ENCODE data around the gene SLMAP. TPM values are rescaled to one million over a fixed set of nuclear protein-coding genes. Genes with fewer than 3 reads are reported as not detected.
"Not testable (repeated sequence)": the region's sequence is repeated elsewhere in the genome, so short reads cannot be mapped to it uniquely, and the experiment has no call there.

SLMAP gene
- total RNA-seq, 2 donors from 2014 or later = 355 to 403 TPM

GRCh38 chr3:57862894-57863293, 106.8 kb downstream of the SLMAP start:
- intact Hi-C loops (cut with DNase I) = no loop called here
- DNase-seq (ENCODE audit: low spot score) = no peak

DNA sequence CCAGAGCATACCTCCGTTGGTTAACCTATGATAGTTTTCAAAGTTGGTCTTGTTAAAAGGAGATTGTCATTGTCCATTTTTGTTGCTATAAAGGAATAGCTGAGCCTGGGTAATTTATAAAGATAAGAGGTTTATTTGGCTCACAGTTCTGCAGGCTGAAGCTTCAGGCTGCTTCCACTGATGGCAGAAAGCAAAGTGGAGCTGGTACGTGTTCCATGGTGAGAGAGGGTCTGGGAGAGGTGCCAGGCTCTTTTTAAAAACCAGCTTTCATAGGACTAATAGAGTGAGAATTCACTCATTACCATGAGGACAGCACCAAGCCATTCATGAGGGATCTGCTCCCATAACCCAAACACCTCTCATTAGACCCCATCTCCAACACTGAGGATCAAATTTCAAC, 107.3 kb downstream of the SLMAP start:
- no peak for DNase-seq (ENCODE audit: low spot score)
- intact Hi-C loops (cut with DNase I) = no loop called here

DNA sequence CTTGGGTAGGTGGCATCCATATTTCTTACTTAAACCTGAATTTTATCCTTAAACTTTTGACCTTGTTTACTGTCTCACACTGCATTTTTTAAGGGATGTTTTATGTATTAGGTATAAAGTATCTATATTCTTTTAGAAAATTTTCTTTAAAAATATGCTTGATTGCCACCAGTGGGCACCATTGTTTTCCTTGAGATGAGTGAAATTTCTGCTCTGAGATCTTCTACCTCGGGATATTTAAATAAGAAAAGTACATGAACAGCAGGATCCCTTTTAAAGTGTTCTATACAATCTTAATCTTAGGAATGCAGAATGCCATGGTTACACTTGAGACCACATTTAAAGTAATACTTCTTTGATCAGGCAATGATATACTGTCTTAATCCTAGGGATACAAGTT, 108.7 kb downstream of the SLMAP start:
- no peak for DNase-seq (ENCODE audit: low spot score)
- intact Hi-C loops (cut with DNase I) = no loop called here

- intact Hi-C loops (cut with DNase I); DNase-seq (ENCODE audit: low spot score): not testable (repeated sequence)
These were observed 113.0 kb downstream of the SLMAP start for GRCh38 chr3:57869110-57869509.

DNA sequence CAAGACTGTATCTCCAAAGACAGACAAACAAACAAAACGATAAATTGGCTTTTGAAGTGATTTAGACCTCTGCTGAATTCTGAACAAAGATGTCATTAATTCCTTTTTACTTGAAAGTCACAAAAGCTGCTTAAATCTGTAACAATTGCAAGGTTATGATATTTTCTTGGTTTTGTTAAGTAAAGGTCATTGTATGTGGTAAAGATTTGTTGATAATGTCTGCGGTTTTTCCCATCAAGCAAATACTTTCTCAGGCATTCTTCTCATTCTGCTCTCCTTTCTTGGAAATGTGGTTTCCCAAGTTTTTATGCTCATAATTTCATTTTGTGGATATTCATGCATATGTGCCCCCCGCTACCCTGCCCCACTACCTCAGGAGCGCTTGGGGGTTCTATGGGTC, 116.5 kb downstream of the SLMAP start:
- DNase-seq (ENCODE audit: low spot score) = no peak
- intact Hi-C loops (cut with DNase I) = loop anchor here in 1 of 2 donors (10.0 kb wide), 1 partner anchor 1912 kb away; no protein-coding TSS in a partner anchor

- intact Hi-C loops (cut with DNase I) = loop anchor here in 1 of 2 donors (1.0 to 10.0 kb wide), 2 partner anchors 22 to 1908 kb away; no protein-coding TSS in a partner anchor
- DNase-seq (ENCODE audit: low spot score) = no peak
These were observed 120.5 kb downstream of the SLMAP start for GRCh38 chr3:57876632-57877031.

GRCh38 chr3:57877116-57877515, 121.0 kb downstream of the SLMAP start:
- no peak for DNase-seq (ENCODE audit: low spot score)
- intact Hi-C loops (cut with DNase I) = loop anchor here in 1 of 2 donors (1.0 to 10.0 kb wide), 2 partner anchors 21 to 1908 kb away; no protein-coding TSS in a partner anchor

DNA sequence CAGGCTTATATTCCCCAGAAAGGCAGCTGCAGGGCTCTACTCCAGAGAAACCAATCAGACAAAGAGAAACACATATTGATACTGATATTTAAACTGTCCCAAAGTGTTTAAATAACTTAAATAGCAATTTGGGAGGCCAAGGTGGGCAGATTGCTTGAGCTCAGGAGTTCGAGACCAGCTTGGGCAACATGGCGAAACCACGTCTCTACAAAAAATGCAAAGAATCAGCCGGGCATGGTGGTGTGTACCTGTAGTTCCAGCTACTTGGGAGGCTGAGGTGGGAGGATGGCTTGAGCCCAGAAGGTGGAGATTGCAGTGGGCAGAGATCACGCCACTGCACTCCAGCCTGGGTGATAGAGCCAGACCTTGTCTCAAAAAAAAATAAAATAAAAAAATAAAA, 128.3 kb downstream of the SLMAP start:
- intact Hi-C loops (cut with DNase I); DNase-seq (ENCODE audit: low spot score): not testable (repeated sequence)

DNA sequence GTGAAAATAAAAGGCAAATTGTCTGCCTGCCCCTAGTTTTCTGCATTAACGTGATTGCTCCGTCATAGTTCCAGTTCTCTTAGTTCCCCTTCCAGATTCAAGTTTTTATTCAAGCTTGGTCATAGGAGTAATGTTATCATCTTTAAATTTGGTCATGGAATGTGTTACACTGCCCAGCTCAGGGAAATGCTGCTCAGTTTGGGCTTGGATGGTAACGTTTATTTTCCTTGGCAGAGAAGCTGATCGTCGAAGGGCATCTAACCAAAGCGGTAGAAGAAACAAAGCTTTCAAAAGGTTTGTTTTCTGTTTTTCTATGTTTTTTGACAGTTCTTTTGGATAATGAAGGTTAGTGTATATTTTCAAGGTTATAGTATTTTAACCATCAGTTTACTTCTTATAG, 133.7 kb downstream of the SLMAP start:
- intact Hi-C loops (cut with DNase I) = loop anchor here in 1 of 2 donors (10.0 kb wide), 2 partner anchors 115 to 275 kb away; partner anchors contain the start of gene FLNB

GRCh38 chr3:57890874-57891273, 134.8 kb downstream of the SLMAP start:
- intact Hi-C loops (cut with DNase I) = loop anchor here in 1 of 2 donors (10.0 kb wide), 2 partner anchors 114 to 274 kb away; partner anchors contain the start of gene FLNB

More for the DNA sequence above, 133.7 kb downstream of the SLMAP start:
- no peak for DNase-seq (ENCODE audit: low spot score)

GRCh38 chr3:57892423-57892822, 136.3 kb downstream of the SLMAP start:
- no peak for DNase-seq (ENCODE audit: low spot score)
- intact Hi-C loops (cut with DNase I) = loop anchor here in 1 of 2 donors (10.0 kb wide), 2 partner anchors 112 to 272 kb away; partner anchors contain the start of gene FLNB

More at GRCh38 chr3:57890874-57891273, 134.8 kb downstream of the SLMAP start:
- no peak for DNase-seq (ENCODE audit: low spot score)

GRCh38 chr3:57893156-57893555, 137.0 kb downstream of the SLMAP start:
- DNase-seq (ENCODE audit: low spot score) = no peak
- intact Hi-C loops (cut with DNase I) = loop anchor here in 1 of 2 donors (10.0 kb wide), 2 partner anchors 112 to 272 kb away; partner anchors contain the start of gene FLNB

- intact Hi-C loops (cut with DNase I) = loop anchor here in 1 of 2 donors (10.0 kb wide), 2 partner anchors 111 to 271 kb away; partner anchors contain the start of gene FLNB
- no peak for DNase-seq (ENCODE audit: low spot score)
These were observed 137.6 kb downstream of the SLMAP start for GRCh38 chr3:57893668-57894067.

DNA sequence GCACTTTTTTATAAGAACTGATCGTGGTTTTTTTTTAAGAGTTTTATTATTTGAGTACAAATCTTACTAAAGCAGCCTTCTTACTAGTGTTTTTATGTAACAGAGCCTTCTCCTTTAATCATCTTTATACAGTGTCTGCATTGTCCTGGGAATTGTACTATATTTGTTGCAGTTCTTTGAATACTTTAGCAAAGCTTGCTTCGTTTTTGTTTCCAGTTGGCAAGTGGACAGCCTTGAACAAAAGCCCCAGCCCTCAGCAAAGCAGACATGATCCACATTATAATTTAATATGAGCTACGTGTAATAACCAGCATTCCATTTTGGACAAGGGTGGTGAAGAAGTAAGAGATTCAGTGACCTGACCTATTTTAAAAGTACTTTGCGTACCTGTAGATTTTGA, 139.9 kb downstream of the SLMAP start:
- intact Hi-C loops (cut with DNase I) = loop anchor here in 1 of 2 donors (10.0 kb wide), 2 partner anchors 109 to 269 kb away; partner anchors contain the start of gene FLNB
- no peak for DNase-seq (ENCODE audit: low spot score)

GRCh38 chr3:57896691-57897090, 140.6 kb downstream of the SLMAP start:
- no peak for DNase-seq (ENCODE audit: low spot score)
- intact Hi-C loops (cut with DNase I) = loop anchor here in 1 of 2 donors (10.0 kb wide), 2 partner anchors 108 to 268 kb away; partner anchors contain the start of gene FLNB

DNA sequence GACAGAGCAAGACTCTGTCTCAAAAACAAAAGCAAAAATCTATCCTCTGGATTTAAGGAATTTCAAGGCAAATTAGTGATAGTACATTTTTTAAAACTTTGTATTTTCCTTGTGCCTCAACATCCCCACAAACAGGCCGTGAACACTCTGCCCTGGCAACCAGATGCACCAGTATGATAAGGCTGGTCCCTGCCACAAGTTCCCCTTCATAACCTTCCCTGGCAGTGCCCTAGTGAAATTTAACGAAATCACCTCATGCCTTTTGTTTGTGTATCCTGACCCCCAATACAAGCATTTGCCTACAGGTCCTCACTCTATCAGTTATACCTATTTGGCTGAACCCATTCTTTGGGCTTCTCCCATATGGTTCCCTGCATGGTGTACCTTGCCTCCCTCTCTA, 144.7 kb downstream of the SLMAP start:
- intact Hi-C loops (cut with DNase I) = loop anchor here in 1 of 2 donors (5.0 kb wide), 1 partner anchor 358 kb away; the partner anchor contains the start of gene DNAH12

GRCh38 chr3:57903124-57903890, 147.2 kb downstream of the SLMAP start:
- intact Hi-C loops (cut with DNase I) = loop anchor here in 1 of 2 donors (5.0 kb wide), 1 partner anchor 361 kb away; the partner anchor contains the start of gene DNAH12
- no peak for DNase-seq (ENCODE audit: low spot score)

More for the DNA sequence above, 144.7 kb downstream of the SLMAP start:
- no peak for DNase-seq (ENCODE audit: low spot score)

DNA sequence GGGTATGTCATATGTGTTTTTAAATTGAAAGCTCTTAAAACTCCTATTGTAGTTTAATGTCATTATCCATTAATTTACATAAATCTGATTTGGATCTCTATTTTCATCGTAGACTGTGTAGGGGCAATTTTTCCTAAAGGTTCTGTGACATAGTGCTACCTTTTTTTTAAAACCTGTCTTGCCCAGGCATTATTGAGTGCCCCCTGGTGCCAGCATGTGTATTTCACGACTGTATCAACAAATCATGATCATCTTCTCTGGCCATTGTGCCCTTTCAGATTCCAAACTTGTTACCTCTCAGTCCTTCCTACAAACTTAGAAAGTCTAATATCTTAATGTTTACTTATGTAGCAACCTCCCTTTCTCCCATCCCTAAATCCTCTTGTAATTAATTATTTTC, 154.9 kb downstream of the SLMAP start:
- DNase-seq (ENCODE audit: low spot score) = no peak
- intact Hi-C loops (cut with DNase I) = no loop called here

DNA sequence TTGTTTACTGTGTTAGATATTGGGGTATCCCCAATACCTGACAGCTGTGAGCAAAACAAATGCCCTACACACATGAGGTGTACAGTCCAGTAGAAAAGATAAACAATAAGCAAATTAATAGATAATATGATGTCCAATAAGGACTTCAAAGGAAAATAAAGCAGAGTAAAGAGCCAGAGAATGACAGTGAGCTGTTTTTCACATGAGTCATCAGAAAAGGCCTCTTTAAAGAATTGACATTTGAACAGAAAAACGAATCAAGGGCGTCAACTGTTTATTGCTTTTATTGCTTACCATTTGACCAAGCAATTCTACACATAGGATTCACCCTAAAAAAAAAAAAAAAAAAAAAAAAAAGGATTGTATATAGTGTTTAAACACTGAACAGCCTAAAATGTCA, 155.5 kb downstream of the SLMAP start:
- intact Hi-C loops (cut with DNase I) = no loop called here
- DNase-seq (ENCODE audit: low spot score) = no peak

DNA sequence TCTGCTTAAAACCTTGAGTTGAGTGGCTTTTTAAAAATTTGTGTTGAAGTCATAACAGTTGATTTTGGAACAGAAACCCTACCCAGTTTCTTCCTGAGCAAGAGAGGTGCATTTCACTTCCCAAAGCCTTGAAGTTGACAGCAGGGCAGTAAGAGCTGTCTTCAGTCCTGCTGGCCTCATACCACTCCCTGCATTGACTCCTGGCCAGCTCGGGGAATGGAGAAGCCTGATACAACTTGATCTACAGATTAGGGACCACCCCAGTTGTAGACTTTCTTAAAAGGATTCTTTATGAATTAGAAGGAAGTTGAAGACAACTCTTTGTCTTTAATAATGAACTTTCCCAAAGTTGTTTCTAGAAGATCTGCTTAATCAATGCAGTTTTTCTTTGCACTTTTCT, 161.5 kb downstream of the SLMAP start:
- DNase-seq (ENCODE audit: low spot score) = no peak
- intact Hi-C loops (cut with DNase I) = no loop called here
